IMR-90 (cell line): ENCODE results near the gene SNX33. TPM values are rescaled to one million over a fixed set of nuclear protein-coding genes. Genes with fewer than 3 reads are reported as not detected.

ENCODE experiments used
- ATAC-seq: fragments of 200-7000 bp; cut with Tn5 transposase; 2 replicates; pipeline ENCODE4 v1.9.1; 2020; ENCODE audit warnings: low read depth, mild to moderate bottlenecking, moderate library complexity
- BruUV-seq: library from RNA; stranded (reverse); fragments of 400-500 nt; replicated peaks from 2 replicates; lab custom pipeline; 2021; lab: Mats Ljungman, UMichigan
- CTCF ChIA-PET: fragments of 300-600 bp; formaldehyde crosslinking; extraction: SDS; loops from one replicate; lab custom pipeline; 2021; ENCODE audit warnings: antibody characterized with exemption; lab: Yijun Ruan, JAX
- POLR2A ChIA-PET: fragments of 300-600 bp; sonication (Branson Sonifier 250); formaldehyde crosslinking; loops from one replicate; lab custom pipeline; 2022; ENCODE audit warnings: antibody characterized with exemption; ENCODE audit not compliant: unreplicated experiment; lab: Charles Lee
- DNase-seq: peaks from one replicate; pipeline ENCODE4 v3.0.0; 2013
- H2AFZ ChIP-seq: replicated peaks from 2 replicates; pipeline ENCODE3; 2013; ENCODE audit warnings: low read length, mild to moderate bottlenecking; ENCODE audit not compliant: poor library complexity
- H2AK5ac ChIP-seq: 2 replicates; pipeline ENCODE4 v1.6.1; 2013; ENCODE audit warnings: low read depth, low read length, inconsistent platforms
- H2AK9ac ChIP-seq: replicated peaks from 2 replicates; pipeline ENCODE3; 2013; ENCODE audit warnings: mild to moderate bottlenecking, low read depth, low read length, moderate library complexity; ENCODE audit not compliant: poor library complexity
- H2BK120ac ChIP-seq: 2 replicates; pipeline ENCODE4 v1.6.1; 2013; ENCODE audit warnings: low read depth, low read length, inconsistent platforms
- H2BK15ac ChIP-seq: 3 replicates; pipeline ENCODE4 v1.6.1; 2013; ENCODE audit warnings: low read depth, low read length, inconsistent platforms
- H2BK20ac ChIP-seq: 2 replicates; pipeline ENCODE4 v1.6.1; 2013; ENCODE audit warnings: low read depth, mild to moderate bottlenecking, inconsistent platforms, low read length, moderate library complexity
- H2BK5ac ChIP-seq: 2 replicates; pipeline ENCODE4 v1.6.1; 2013; ENCODE audit warnings: mild to moderate bottlenecking, low read depth, low read length, inconsistent platforms; ENCODE audit not compliant: poor library complexity, severe bottlenecking
- H3K14ac ChIP-seq: replicated peaks from 2 replicates; pipeline ENCODE4 v1.6.1; 2013; ENCODE audit warnings: low read depth, low read length, inconsistent platforms
- H3K18ac ChIP-seq: 2 replicates; pipeline ENCODE4 v1.6.1; 2013; ENCODE audit warnings: low read depth, low read length, control low read depth
- H3K23ac ChIP-seq: 2 replicates; pipeline ENCODE4 v1.6.1; 2013; ENCODE audit warnings: low read depth, low read length, inconsistent platforms
- H3K27ac ChIP-seq: 2 replicates; pipeline ENCODE4 v1.5.1; 2013; ENCODE audit warnings: mild to moderate bottlenecking, control low read depth, low read length; ENCODE audit not compliant: insufficient read depth
- H3K27me3 ChIP-seq: 2 replicates; pipeline ENCODE4 v1.6.1; 2013; ENCODE audit warnings: low read length; ENCODE audit not compliant: control insufficient read depth, insufficient read depth
- H3K36me3 ChIP-seq: 2 replicates; pipeline ENCODE4 v1.6.1; 2013; ENCODE audit warnings: low read length, mixed read lengths; ENCODE audit not compliant: control insufficient read depth, insufficient read depth
- H3K4ac ChIP-seq: 2 replicates; pipeline ENCODE4 v1.6.1; 2013; ENCODE audit warnings: low read depth, low read length, inconsistent platforms
- H3K4me1 ChIP-seq: 2 replicates; pipeline ENCODE4 v1.6.1; 2013; ENCODE audit warnings: low read length, mixed read lengths; ENCODE audit not compliant: control insufficient read depth, insufficient read depth
- H3K4me2 ChIP-seq: 2 replicates; pipeline ENCODE4 v1.6.1; 2013; ENCODE audit warnings: low read depth, mild to moderate bottlenecking, control low read depth, low read length, moderate library complexity
- H3K4me3 ChIP-seq: 2 replicates; pipeline ENCODE4 v1.5.1; 2013; ENCODE audit warnings: low read depth, mild to moderate bottlenecking, control low read depth, low read length, moderate library complexity; ENCODE audit not compliant: insufficient read depth
- H3K56ac ChIP-seq: 2 replicates; pipeline ENCODE4 v1.6.1; 2013; ENCODE audit warnings: low read length, inconsistent platforms; ENCODE audit not compliant: insufficient read depth; ENCODE audit errors: extremely low read depth
- H3K79me1 ChIP-seq, 2 experiments: 2 replicates each; pipeline ENCODE4 v1.6.1; 2013; ENCODE audit warnings: low read length in 2 of 2, inconsistent platforms in 1 of 2, low read depth in 1 of 2
- H3K9ac ChIP-seq: 2 replicates; pipeline ENCODE4 v1.6.1; 2013; ENCODE audit warnings: low read depth, low read length, control low read depth
- H3K9me1 ChIP-seq: 2 replicates; pipeline ENCODE4 v1.6.1; 2013; ENCODE audit warnings: low read length, inconsistent platforms; ENCODE audit not compliant: insufficient read depth
- H3K9me3 ChIP-seq: 2 replicates; pipeline ENCODE4 v1.6.1; 2013; ENCODE audit warnings: low read length; ENCODE audit not compliant: control insufficient read depth, insufficient read depth
- H4K20me1 ChIP-seq: 2 replicates; pipeline ENCODE4 v1.6.1; 2013; ENCODE audit warnings: low read length, inconsistent platforms; ENCODE audit not compliant: insufficient read depth
- H4K5ac ChIP-seq: 2 replicates; pipeline ENCODE4 v1.6.1; 2013; ENCODE audit warnings: mild to moderate bottlenecking, low read depth, low read length, control low read depth
- H4K8ac ChIP-seq, 2 experiments: 2 replicates each; pipeline ENCODE4 v1.6.1; 2013; ENCODE audit warnings: low read depth in 2 of 2, low read length in 2 of 2, control low read depth in 1 of 2, inconsistent platforms in 1 of 2
- H4K91ac ChIP-seq: 2 replicates; pipeline ENCODE4 v1.6.1; 2013; ENCODE audit warnings: low read depth, low read length, inconsistent platforms; ENCODE audit not compliant: insufficient read depth
- BHLHE40 ChIP-seq: fragments of 150-350 bp; IDR thresholded peaks from 2 replicates; pipeline ENCODE4 v1.6.1; 2016; ENCODE audit warnings: mild to moderate bottlenecking, low read depth, low read length
- CEBPB ChIP-seq: IDR thresholded peaks from 2 replicates; pipeline ENCODE4 v1.6.1; 2012; ENCODE audit warnings: low read depth, low read length, improper control_type of control experiment
- CHD1 ChIP-seq: IDR thresholded peaks from 2 replicates; pipeline ENCODE4 v1.6.1; 2012; ENCODE audit warnings: low read depth, low read length, improper control_type of control experiment
- FOS ChIP-seq: fragments of 150-350 bp; IDR thresholded peaks from 2 replicates; pipeline ENCODE4 v1.6.1; 2016; ENCODE audit warnings: low read depth, low read length
- MAZ ChIP-seq: IDR thresholded peaks from 2 replicates; pipeline ENCODE4 v1.6.1; 2012; ENCODE audit warnings: low read depth, mild to moderate bottlenecking, low read length, improper control_type of control experiment, moderate library complexity, borderline replicate concordance
- MXI1 ChIP-seq: IDR thresholded peaks from 2 replicates; pipeline ENCODE4 v1.6.1; 2012; ENCODE audit warnings: low read depth, mild to moderate bottlenecking, low read length, moderate library complexity, borderline replicate concordance
- NFE2L2 ChIP-seq: fragments of 150-350 bp; IDR thresholded peaks from 2 replicates; pipeline ENCODE4 v1.6.1; 2016; ENCODE audit warnings: low read depth, mild to moderate bottlenecking, low read length
- POLR2A ChIP-seq: IDR thresholded peaks from 2 replicates; pipeline ENCODE4 v1.6.1; 2012; ENCODE audit warnings: mild to moderate bottlenecking, low read depth, low read length
- RAD21 ChIP-seq: IDR thresholded peaks from 2 replicates; pipeline ENCODE4 v1.6.1; 2012; ENCODE audit warnings: low read length, improper control_type of control experiment
- RCOR1 ChIP-seq: IDR thresholded peaks from 2 replicates; pipeline ENCODE4 v1.6.1; 2012; ENCODE audit warnings: mild to moderate bottlenecking, low read length, improper control_type of control experiment; ENCODE audit not compliant: insufficient replicate concordance
- RFX5 ChIP-seq: IDR thresholded peaks from 2 replicates; pipeline ENCODE4 v1.8.0; 2012; ENCODE audit warnings: low read depth, mild to moderate bottlenecking, low read length, moderate library complexity
- SMC3 ChIP-seq: fragments of 150-350 bp; IDR thresholded peaks from 2 replicates; pipeline ENCODE4 v1.6.1; 2016; ENCODE audit warnings: low read depth, mild to moderate bottlenecking, antibody characterized with exemption, low read length, moderate library complexity
- WGBS, 2 experiments: methylation state at CpG; one replicate each; pipeline versions ENCODE4 v1.1.5 to v1.1.7; 2013; ENCODE audit warnings: missing lambda C conversion rate in 2 of 2; ENCODE audit not compliant: insufficient read length in 1 of 2; ENCODE audit errors: extremely low coverage in 2 of 2; 5-methylcytosine and 5-hydroxymethylcytosine counted together
- dilution Hi-C: fragments of 300-500 bp; cut with HindIII; formaldehyde crosslinking; loops from one replicate; pipeline ENCODE4 v1.14.3; 2018; ENCODE audit warnings: low sequenced_read_pairs; ENCODE audit not compliant: unreplicated experiment
- in situ Hi-C: fragments of 300-500 bp; cut with MboI; formaldehyde crosslinking; loops from 3 replicates; pipeline ENCODE4 v1.14.3; 2019; ENCODE audit warnings: low sequenced_read_pairs, inconsistent platforms, mixed read lengths
- intact Hi-C: fragments of 100-400 bp; cut with micrococcal nuclease; formaldehyde crosslinking; loops from 2 replicates; pipeline ENCODE4 v1.10.0; 2022
- polyA plus RNA-seq, 3 experiments: library from polyadenylated mRNA; depleted of rRNA; stranded (reverse); fragments of >200 nt; gene quantifications; 2 replicates each; pipeline ENCODE4 v1.2.3, GENCODE V29; 2012; ENCODE audit warnings: low replicate concordance in 1 of 3
- total RNA-seq: library from RNA; depleted of rRNA; stranded (reverse); fragments of >200 nt; gene quantifications from 2 replicates; pipeline ENCODE4 v1.2.3, GENCODE V29; 2012
- TF ChIP-seq, protein P1 (sequence below): fragments of 150-350 bp; IDR thresholded peaks from 2 replicates; pipeline ENCODE4 v1.6.1; 2016; ENCODE audit warnings: low read depth, mild to moderate bottlenecking, low read length, moderate library complexity, borderline replicate concordance
- TF ChIP-seq, protein P2 (sequence below): fragments of 150-350 bp; IDR thresholded peaks from 2 replicates; pipeline ENCODE4 v1.6.1; 2017; ENCODE audit warnings: mild to moderate bottlenecking, antibody characterized with exemption, low read length, low read depth

The SNX33 gene
- total and polyA plus RNA-seq, 2 of the 4 experiments (the other 2 are of a cell fraction), result 12.7 to 14.6 TPM

DNA sequence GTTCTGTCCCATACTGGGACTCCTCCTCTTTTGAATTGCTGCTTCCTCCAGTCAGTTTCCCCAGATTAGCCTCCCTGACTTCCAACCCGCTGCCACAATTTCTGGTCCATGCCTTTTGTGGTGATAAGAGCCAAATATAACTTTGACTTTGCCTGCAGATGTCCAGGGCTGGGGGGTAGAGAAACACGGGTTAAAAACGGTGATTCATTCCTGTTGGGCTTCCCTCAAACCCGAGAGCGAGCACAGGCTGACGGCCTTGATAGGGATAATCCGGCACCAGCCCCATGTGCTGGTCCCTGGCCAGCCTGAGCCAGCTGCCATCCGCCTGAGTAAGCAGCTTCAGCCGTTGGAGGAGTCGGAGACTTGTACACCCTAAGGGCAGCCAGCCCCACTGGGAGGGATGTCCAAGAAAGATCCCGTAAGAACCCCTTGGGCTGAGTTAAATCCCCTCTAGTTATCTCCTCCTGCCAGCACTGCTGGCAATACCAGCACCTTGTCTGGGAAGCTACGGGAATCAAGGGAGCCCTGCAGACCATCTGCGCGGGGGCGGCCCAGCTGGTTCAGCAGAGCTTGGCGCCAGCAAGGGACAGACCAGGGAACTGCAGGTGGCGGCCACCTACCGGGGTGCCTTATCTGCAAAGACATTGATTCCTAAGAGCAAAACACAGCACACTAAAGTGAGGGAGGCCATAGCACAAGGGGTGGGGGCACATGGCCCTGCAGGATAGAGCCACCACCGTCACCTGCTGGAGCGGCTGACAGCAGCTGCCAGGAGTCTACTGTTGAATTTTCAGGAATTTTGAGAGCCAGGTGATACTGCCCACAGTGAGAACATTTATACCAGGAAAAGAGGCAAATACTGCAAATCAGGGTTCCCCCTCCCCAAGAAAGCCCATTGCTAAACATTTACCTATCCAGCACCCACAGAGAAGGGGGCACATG, 46.8 kb downstream of the SNX33 start:
- peak overlapping the region; percentile 58; the same call in 1 of the 2 replicates for H3K9ac ChIP-seq
- CTCF ChIA-PET, result interaction anchor here (0.6 to 1.4 kb wide), 3 partner anchors 13 to 103 kb away, joined by 3 to 4 read pairs (median 3); a partner anchor contains a TSS
- BruUV-seq, result no TSS peak
- TF ChIP-seq MXI1 (peak; percentile 81), RFX5 (no peak), RAD21 (peak; percentile 30), CEBPB (no peak), SMC3 (peak; percentile 7; the same call in 1 of the 2 replicates), POLR2A (peak; percentile 21; the same call in 1 of the 2 replicates), NFE2L2 (no peak; the same call in 1 of the 2 replicates), MAZ (peak; percentile 50; the same call in 1 of the 2 replicates), FOS (peak; percentile 84), RCOR1 (peak; percentile 80), BHLHE40 (peak; percentile 67), CHD1 (no peak)
- TF ChIP-seq, protein P1, sequence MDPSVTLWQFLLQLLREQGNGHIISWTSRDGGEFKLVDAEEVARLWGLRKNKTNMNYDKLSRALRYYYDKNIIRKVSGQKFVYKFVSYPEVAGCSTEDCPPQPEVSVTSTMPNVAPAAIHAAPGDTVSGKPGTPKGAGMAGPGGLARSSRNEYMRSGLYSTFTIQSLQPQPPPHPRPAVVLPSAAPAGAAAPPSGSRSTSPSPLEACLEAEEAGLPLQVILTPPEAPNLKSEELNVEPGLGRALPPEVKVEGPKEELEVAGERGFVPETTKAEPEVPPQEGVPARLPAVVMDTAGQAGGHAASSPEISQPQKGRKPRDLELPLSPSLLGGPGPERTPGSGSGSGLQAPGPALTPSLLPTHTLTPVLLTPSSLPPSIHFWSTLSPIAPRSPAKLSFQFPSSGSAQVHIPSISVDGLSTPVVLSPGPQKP, result no peak
- TF ChIP-seq, protein P2, sequence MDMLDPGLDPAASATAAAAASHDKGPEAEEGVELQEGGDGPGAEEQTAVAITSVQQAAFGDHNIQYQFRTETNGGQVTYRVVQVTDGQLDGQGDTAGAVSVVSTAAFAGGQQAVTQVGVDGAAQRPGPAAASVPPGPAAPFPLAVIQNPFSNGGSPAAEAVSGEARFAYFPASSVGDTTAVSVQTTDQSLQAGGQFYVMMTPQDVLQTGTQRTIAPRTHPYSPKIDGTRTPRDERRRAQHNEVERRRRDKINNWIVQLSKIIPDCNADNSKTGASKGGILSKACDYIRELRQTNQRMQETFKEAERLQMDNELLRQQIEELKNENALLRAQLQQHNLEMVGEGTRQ, result peak; percentile 59

More for the DNA sequence above, 46.8 kb downstream of the SNX33 start:
- Histone ChIP-seq H3K27me3 (no peaks in the 10 kb centered on the region), H3K27ac (peak overlapping the region; percentile 91), H2BK15ac (peak overlapping the region; percentile 94; the same call in 1 of the 3 replicates), H3K4ac (peak overlapping the region; percentile 99), H3K4me2 (peak overlapping the region; percentile 52), H3K4me3 (no peak overlapping the region), H4K91ac (peak overlapping the region; percentile 92), H3K23ac (peak overlapping the region; percentile 94), H2AK5ac (peak overlapping the region; percentile 93), H3K4me1 (peaks cover 25% of the 10 kb centered on the region), H2BK120ac (peak overlapping the region; percentile 94), H2AFZ (peak overlapping the region; percentile 69), H2BK20ac (peak overlapping the region; percentile 89; the same call in 1 of the 2 replicates), H3K79me1 (peaks cover 11 to 57% of the 10 kb centered on the region in 2 experiments), H4K20me1 (peaks cover 8% of the 10 kb centered on the region; the same call in 1 of the 2 replicates), H3K9me3 (no peaks in the 10 kb centered on the region), H3K56ac (peak overlapping the region; percentile 67), H2AK9ac (peak overlapping the region; percentile 60), H2BK5ac (peak overlapping the region; percentile 93), H4K5ac (peak overlapping the region; percentile 35), H3K9me1 (peaks cover 6% of the 10 kb centered on the region), H3K36me3 (peaks cover 2% of the 10 kb centered on the region; the same call in 1 of the 2 replicates), H3K18ac (peak overlapping the region; percentile 73), H4K8ac (peak overlapping the region; percentile 44 to 86), H3K14ac (peak overlapping the region; percentile 96; the same call in 1 of the 2 replicates)
- in situ Hi-C loops (no loop called here), intact Hi-C loops (loop anchor here (2.0 kb wide), 2 partner anchors 38 to 108 kb away; no protein-coding TSS in a partner anchor), dilution Hi-C loops (no loop called here)
- peak; percentile 98 for ATAC-seq
- 0% methylated on average over 5 of the region's 20 CpGs; no CpG with 5 or more reads in 1 of the 2 experiments for WGBS, 2 experiments
- POLR2A ChIA-PET, result interaction anchor here (0.7 kb wide), 2 partner anchors 15 to 29 kb away, joined by 3 to 6 read pairs; a partner anchor contains a TSS
- DNase-seq, result peak; percentile 99
